NCI-H526 (cell line): ENCODE measurements around the gene TMSB15A.
"Not testable (repeated sequence)": the region's sequence is repeated elsewhere in the genome, so short reads cannot be mapped to it uniquely, and the experiment has no call there.

Source experiments
- DNase-seq, 2 experiments: peaks; one replicate each; lab custom pipeline; 2025; lab: John Stamatoyannopoulos, UW

TMSB15A gene

GRCh38 chrX:102515975-102516941 lies at the start of gene TMSB15A:
TMSB15A (minus strand) TSS chrX:102516739.
- DNase-seq, result peak; percentile 59 to 91

- no peak for DNase-seq
Observed at GRCh38 chrX:102560423-102561068, 44.0 kb upstream of the TMSB15A start.

DNA sequence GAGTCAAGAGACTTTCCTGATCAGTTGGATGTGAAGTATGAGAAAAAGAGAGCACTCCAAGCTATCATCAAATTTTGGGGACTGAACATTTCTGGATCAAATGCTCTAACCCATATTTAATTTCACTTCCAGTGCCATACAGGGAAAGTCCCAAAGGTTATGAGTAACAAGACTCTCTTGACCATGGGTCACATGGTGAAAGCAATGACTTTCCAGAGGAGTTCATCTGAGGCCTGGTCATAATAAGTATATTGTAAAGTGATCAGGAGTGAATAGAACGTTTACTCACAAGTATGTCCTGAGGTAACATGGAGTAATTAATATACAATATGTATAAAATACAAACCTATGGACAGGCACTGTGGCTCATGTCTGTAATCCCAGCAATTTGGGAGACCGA lies 42.1 kb upstream of the TMSB15A start:
- no peak for DNase-seq

GRCh38 chrX:102548231-102548630 lies 31.7 kb upstream of the TMSB15A start:
- DNase-seq, result no peak

DNA sequence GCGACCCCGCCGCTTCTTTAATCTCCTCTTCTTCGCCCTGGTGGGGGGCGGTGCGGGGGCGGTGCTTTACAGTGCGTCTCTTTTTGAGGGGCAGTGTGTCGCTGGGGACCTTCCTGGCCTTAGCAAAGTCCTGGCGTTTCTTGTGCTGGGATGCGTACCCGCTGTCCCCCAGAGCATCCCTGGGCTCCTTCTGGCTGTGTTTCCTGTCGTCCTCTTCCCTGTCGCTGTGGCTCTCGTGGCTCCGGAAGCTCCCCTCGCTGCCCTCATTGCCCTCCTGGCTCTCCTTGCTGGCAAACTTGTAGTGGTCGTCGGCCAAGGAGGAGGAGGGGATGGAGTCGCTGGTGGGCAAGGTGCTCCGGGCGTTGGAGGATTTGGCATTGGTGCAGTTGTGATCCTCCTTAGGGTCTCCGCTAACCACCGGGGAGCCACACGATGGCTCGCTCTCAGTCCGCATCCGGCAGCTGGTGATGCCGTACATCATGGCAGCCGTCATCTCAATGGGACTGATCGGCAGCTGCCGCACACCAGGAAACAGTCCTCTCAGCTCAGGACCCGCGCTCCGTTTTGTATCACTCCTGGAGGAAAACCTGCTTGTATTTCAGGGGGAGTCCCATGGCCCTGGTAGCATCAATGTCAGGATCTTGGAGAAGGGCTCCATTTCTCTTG lies 30.4 kb upstream of the TMSB15A start:
- peak; percentile 1 to 37 for DNase-seq

- not testable (repeated sequence) for DNase-seq
Observed at GRCh38 chrX:102546175-102546574, 29.6 kb upstream of the TMSB15A start.

GRCh38 chrX:102535958-102536357 lies 19.4 kb upstream of the TMSB15A start:
- no peak for DNase-seq

GRCh38 chrX:102517326-102517725 lies 787 bp upstream of the TMSB15A start:
- DNase-seq, result peak; percentile 16 to 57

DNA sequence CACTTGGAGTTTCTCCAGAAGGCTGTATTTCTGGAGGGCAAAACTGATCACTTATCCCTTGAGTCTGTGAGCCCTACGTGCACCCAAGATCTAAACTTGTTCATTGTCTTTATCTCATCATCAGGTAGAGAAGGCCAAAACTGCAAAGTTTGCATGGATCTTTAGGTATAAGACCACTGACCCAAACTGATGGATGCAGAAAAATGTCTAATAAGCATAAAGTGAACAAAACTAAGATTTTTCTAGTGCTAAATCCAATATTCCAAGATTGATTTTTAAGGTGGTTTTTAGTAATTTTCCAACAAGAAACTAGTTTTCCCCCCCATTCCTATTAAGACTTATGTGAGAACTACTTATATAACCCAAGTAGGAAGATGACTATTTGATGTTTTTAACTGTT lies 2.0 kb downstream of the TMSB15A start:
- no peak for DNase-seq

- DNase-seq, result no peak
Observed at GRCh38 chrX:102498732-102499131, 17.8 kb downstream of the TMSB15A start.

DNA sequence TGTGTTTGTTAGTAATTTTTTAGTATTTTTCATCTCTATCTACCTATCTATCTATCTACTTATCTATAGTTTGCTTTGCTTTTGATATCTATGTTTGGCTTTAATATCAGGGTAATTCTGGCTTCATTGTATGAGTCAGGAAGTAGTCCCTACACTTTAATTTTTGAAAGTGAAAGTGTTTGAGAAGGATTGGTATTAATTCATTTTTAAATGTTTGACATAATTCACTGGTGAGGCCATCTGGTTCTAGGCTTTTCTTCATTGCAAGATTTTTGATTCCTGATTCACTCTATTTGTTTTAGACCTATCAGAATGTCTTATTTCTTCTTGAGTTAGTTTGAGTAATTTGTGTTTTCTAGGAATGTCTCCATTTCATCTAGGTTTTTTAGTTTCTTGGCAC lies 24.8 kb downstream of the TMSB15A start:
- DNase-seq, result no peak

GRCh38 chrX:102478765-102479164 lies 37.8 kb downstream of the TMSB15A start:
- DNase-seq, result not testable (repeated sequence)

GRCh38 chrX:102471762-102472220 lies 44.7 kb downstream of the TMSB15A start, which contains the start of gene TCP11X2:
TCP11X2 (minus strand) TSS chrX:102471812.
- not testable (repeated sequence) for DNase-seq

DNA sequence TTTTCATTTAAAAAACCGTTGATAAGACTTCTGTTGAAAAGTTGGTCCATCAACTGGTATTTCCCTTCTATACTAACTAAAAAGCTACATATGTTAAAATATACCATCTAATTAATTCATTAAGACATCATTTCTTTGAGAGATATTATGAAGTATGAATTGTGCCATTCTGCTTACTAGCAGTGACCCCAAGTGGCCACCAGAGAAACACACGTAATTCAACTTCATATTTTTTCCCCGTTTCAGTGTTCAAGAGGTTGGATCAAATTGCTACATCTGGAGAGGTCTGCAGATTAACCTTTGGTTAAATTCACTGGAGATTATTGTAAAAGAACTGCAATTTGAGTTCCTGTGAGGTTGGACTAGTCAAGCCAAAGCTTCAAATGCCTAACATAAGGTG lies 46.3 kb downstream of the TMSB15A start:
- not testable (repeated sequence) for DNase-seq
